ENCODE data around the gene CHI3L2.

- TF ChIP-seq CTCF (IDR thresholded peaks at IDR 0.05) (no peak), MAFK (IDR thresholded peaks at IDR 0.05; ENCODE audit: partially characterized antibody) (no peak), POLR2A (IDR thresholded peaks at IDR 0.05; ENCODE audit: low read length) (no peak), MAX (IDR thresholded peaks at IDR 0.05) (no peak), JUNB (IDR thresholded peaks at IDR 0.05) (no peak), REST (IDR thresholded peaks at IDR 0.05) (no peak), ELK1 (IDR thresholded peaks at IDR 0.05; ENCODE audit: low read depth, low read length) (no peak), USF2 (IDR thresholded peaks at IDR 0.05) (no peak)
These were observed 43.9 kb downstream of the CHI3L2 start for GRCh38 chr1:111271464-111271801.

Measured in A549 (cell line).